Right lobe of liver (tissue), 4 donors: ENCODE measurements around the gene EZH1.

Source experiments
- CTCF ChIP-seq, 4 donors: fragments of 200-600 bp in 3 of 4; fragments of 450-650 bp in 1 of 4; IDR thresholded peaks; one replicate each; pipeline versions ENCODE4 v1.5.1 to v1.8.0; 2016 to 2022; ENCODE audit warnings: antibody characterized with exemption in 4 of 4, mild to moderate bottlenecking in 2 of 4
- POLR2A ChIP-seq: fragments of 450-650 bp; IDR thresholded peaks from one replicate; pipeline ENCODE4 v1.6.1; 2017; ENCODE audit warnings: antibody characterized with exemption, mild to moderate bottlenecking
- donor health status: DM: no; HTN: no; CAD: no.
- donor health status: DM: no; HTN: no; CAD: no.
- donor health status: DM: no; HTN: yes; CAD: no.

- no peak for TF ChIP-seq CTCF (IDR thresholded peaks at IDR 0.05)
- TF ChIP-seq POLR2A: no peak
Observed at GRCh38 chr17:42698736-42699414, 46.0 kb downstream of the EZH1 start.
